Glomerular visceral epithelial cell (primary cell): ENCODE measurements around the gene UTP11.
A peak's percentile ranks its signal among the peaks of the same experiment; 100 is the strongest.

Experiments used
- DNase-seq: peaks from one replicate; pipeline ENCODE4 v3.0.0-alpha.2; 2016; ENCODE audit errors: extremely low spot score

UTP11 gene

DNA sequence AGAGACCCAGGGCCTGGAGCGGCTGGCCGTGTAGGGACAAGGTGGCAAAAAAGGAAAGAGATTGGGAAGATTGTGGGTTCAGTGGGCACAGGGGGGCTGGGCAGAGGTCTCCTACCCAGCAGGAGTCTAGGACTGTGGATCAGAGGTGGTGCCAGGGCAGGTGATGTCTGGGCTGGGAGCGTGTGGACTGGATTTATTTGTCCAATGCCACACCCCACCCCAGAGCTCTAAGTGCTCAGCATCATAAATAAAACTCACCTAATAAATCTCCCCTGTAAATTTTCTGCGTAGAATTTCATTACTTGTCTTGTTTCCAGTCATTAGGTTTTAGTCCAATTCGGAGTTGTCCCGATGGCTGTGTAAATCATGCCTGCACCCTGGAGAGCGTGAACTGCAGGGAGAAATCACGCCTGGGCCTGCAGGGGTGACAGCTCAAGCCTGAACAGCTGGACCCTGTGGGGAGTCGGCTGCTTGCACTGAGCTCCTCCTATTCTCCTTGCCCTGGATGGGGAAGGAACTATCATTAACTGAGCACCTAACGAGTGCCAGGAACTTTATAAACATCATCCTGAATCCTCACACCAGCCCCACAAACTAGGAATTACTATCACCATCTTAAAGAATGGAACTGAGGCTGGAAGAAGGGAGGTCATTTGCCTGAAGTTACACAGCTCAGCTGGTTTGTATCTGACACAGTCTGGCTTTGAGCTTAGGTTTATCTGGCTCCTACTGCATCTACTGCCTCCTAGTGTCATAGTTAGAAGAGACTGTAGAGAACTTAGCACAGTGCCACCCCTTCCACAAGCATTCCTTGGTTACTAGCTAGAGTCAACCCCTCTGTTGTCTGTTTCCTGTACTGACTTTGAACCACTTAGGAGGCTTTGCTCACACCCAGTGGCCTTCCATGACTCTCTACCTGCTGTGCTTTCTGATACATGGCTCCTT is 59.0 kb downstream of the UTP11 start:
- peak; percentile 18 for DNase-seq

GRCh38 chr1:38072858-38073257 is 60.3 kb downstream of the UTP11 start:
- DNase-seq: no peak

- DNase-seq: no peak
Observed at GRCh38 chr1:38073534-38074301, 61.2 kb downstream of the UTP11 start.

DNA sequence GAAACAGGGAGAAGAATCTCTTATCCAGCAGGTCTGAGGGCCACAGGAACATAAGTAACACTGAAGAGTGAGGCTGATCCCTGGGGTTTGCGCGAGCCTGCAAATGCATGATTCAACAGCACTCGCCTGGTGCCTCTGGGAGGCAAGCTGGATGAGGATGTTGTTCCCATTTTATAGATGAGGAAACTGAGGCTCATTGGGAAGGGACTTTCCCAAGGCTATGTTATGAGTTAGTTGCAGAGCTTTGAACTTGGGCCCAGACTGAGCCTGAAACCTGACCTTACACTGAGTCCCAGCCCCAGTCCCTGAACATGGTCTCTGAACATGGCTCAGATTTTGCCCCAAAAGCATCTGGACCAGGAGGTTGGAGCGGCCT is 61.8 kb downstream of the UTP11 start:
- DNase-seq: no peak
